Upper lobe of left lung (tissue), 4 donors: Measurements from ENCODE around the gene FAM83F.

Experiments
- CTCF ChIP-seq, 6 experiments: fragments of 450-650 bp in 4 of 6; fragments of 200-600 bp in 2 of 6; sonication (generic) in 2 of 6; IDR thresholded peaks; one replicate each; pipeline ENCODE4 v1.5.1; 2016 to 2019; ENCODE audit warnings: antibody characterized with exemption in 6 of 6
- EP300 ChIP-seq, 4 donors: sonication (generic); formaldehyde crosslinking; IDR thresholded peaks; one replicate each; pipeline ENCODE4 v1.5.1; 2017; ENCODE audit warnings: antibody characterized with exemption in 4 of 4, control low read depth in 2 of 4
- POLR2A ChIP-seq, 4 donors: fragments of 450-650 bp; IDR thresholded peaks; one replicate each; pipeline ENCODE4 v1.5.1; 2016 to 2017; ENCODE audit warnings: antibody characterized with exemption in 4 of 4, mild to moderate bottlenecking in 2 of 4

GRCh38 chr22:40006641-40007040 lies 11.9 kb downstream of the FAM83F start:
- TF ChIP-seq CTCF (IDR thresholded peaks at IDR 0.05) (no peak), EP300 (IDR thresholded peaks at IDR 0.05) (no peak), POLR2A (IDR thresholded peaks at IDR 0.05) (no peak)
